H1 (cell line): ENCODE data around the gene MPRIP.

Experiments
- HDAC2 ChIP-seq, 2 experiments: fragments of 300-600 bp in 1 of 2; sonication (generic) in 1 of 2; IDR thresholded peaks; 2 replicates each; pipeline ENCODE4 v1.6.1; 2011 to 2012; ENCODE audit warnings: low read depth in 2 of 2, low read length in 2 of 2, mild to moderate bottlenecking in 2 of 2, moderate library complexity in 2 of 2, borderline replicate concordance in 1 of 2, inconsistent platforms in 1 of 2
- NANOG ChIP-seq: IDR thresholded peaks from 2 replicates; pipeline ENCODE4 v1.6.1; 2011; ENCODE audit warnings: low read length, low read depth, mild to moderate bottlenecking, inconsistent platforms; ENCODE audit not compliant: insufficient read depth, poor library complexity, severe bottlenecking
- POLR2AphosphoS5 ChIP-seq: IDR thresholded peaks from 2 replicates; pipeline ENCODE4 v1.6.1; 2011; ENCODE audit warnings: low read depth, low read length
- SP1 ChIP-seq: IDR thresholded peaks from 2 replicates; pipeline ENCODE4 v1.6.1; 2011; ENCODE audit warnings: low read depth, low read length
- TF ChIP-seq, protein P1 (sequence below), 3 experiments: IDR thresholded peaks; 1 replicate in 2 of 3; 2 replicates in 1 of 3; pipeline versions ENCODE4 v1.5.1 to v1.6.1; 2011; ENCODE audit warnings: low read length in 3 of 3, mild to moderate bottlenecking in 3 of 3, inconsistent platforms in 2 of 3, low read depth in 1 of 3, moderate library complexity in 1 of 3; ENCODE audit not compliant: insufficient read depth in 1 of 3; ENCODE audit errors: control extremely low read depth in 1 of 3

DNA sequence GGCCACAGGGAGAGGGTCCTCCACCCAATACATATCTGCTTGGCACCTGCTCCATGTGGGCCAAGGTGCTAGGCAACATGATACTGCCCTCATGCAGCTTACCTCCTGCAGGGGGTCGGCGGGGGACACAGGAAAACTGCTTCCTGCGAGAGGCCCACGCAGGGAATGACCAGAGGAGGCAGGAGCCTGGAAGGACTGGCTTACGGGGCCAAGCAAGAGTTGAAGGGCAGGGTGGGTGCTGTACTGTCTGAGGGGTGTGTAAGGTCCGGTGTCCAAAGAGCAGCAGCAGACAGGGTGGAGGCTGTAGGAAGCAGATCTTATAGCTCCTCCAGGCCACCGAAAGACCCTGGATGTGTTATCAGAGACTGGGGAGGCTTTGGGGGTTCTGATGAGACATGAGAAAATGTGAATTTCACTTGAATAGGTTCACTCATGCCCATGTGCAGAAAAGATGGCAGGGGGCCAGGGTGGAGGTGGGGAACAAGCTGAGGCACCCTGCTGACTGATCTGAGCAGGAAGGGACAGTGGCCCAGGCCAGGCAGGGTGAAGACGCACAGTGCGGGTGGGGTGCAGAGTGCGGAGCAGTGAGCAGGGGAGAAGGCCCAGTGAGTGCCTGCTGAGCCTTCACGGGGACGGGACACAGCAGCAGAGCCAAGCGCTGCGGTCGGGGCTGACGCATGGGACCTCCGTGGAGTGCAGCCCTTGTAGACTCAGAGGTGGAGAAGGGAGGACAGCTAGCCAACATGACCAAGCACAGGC is 186.4 kb downstream of the MPRIP start:
- TF ChIP-seq SP1 (no peak), NANOG (no peak), HDAC2 (IDR thresholded peaks at IDR 0.05; ENCODE audit: borderline replicate concordance in 1 of 2, low read depth in 2 of 2, low read length in 2 of 2) (no peak), POLR2AphosphoS5 (no peak)
- TF ChIP-seq, protein P1, sequence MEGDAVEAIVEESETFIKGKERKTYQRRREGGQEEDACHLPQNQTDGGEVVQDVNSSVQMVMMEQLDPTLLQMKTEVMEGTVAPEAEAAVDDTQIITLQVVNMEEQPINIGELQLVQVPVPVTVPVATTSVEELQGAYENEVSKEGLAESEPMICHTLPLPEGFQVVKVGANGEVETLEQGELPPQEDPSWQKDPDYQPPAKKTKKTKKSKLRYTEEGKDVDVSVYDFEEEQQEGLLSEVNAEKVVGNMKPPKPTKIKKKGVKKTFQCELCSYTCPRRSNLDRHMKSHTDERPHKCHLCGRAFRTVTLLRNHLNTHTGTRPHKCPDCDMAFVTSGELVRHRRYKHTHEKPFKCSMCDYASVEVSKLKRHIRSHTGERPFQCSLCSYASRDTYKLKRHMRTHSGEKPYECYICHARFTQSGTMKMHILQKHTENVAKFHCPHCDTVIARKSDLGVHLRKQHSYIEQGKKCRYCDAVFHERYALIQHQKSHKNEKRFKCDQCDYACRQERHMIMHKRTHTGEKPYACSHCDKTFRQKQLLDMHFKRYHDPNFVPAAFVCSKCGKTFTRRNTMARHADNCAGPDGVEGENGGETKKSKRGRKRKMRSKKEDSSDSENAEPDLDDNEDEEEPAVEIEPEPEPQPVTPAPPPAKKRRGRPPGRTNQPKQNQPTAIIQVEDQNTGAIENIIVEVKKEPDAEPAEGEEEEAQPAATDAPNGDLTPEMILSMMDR (IDR thresholded peaks at IDR 0.05; ENCODE audit: control extremely low read depth in 1 of 3, insufficient read depth in 1 of 3, low read depth in 1 of 3, low read length in 3 of 3): no peak
